ENCODE results near the gene HELLS.
"Not testable (repeated sequence)": the region's sequence is repeated elsewhere in the genome, so short reads cannot be mapped to it uniquely, and the experiment has no call there.

HELLS gene

GRCh38 chr10:94622666-94623205 lies 77.1 kb downstream of the HELLS start:
- no peaks in the 10 kb centered on the region for H3K4me1 Mint-ChIP-seq
- H3K36me3 Mint-ChIP-seq (ENCODE audit: insufficient read depth), result no peaks in the 10 kb centered on the region
- no peak overlapping the region for H3K27ac Mint-ChIP-seq (ENCODE audit: low read depth)
- H3K4me3 Mint-ChIP-seq, result no peak overlapping the region
- no peaks in the 10 kb centered on the region for H3K9me3 Mint-ChIP-seq
- ATAC-seq (replicated peaks; ENCODE audit: extremely low read depth, poor library complexity, severe bottlenecking) (no peak), DNase-seq (ENCODE audit: low spot score in 2 of 2) (no peak)
- H3K27me3 Mint-ChIP-seq, result no peaks in the 10 kb centered on the region

GRCh38 chr10:94623572-94623971 lies 78.0 kb downstream of the HELLS start:
- no peaks in the 10 kb centered on the region for H3K36me3 Mint-ChIP-seq (ENCODE audit: insufficient read depth)
- ATAC-seq (replicated peaks; ENCODE audit: extremely low read depth, poor library complexity, severe bottlenecking) (no peak), DNase-seq (ENCODE audit: low spot score in 2 of 2) (no peak)
- H3K27me3 Mint-ChIP-seq, result no peaks in the 10 kb centered on the region
- H3K27ac Mint-ChIP-seq (ENCODE audit: low read depth), result no peak overlapping the region
- H3K4me1 Mint-ChIP-seq, result no peaks in the 10 kb centered on the region
- no peak overlapping the region for H3K4me3 Mint-ChIP-seq
- no peaks in the 10 kb centered on the region for H3K9me3 Mint-ChIP-seq

- DNase-seq (ENCODE audit: low spot score in 2 of 2) (no peak), ATAC-seq (replicated peaks; ENCODE audit: extremely low read depth, poor library complexity, severe bottlenecking) (no peak)
- no peaks in the 10 kb centered on the region for H3K36me3 Mint-ChIP-seq (ENCODE audit: insufficient read depth)
- H3K27me3 Mint-ChIP-seq, result no peaks in the 10 kb centered on the region
- no peaks in the 10 kb centered on the region for H3K9me3 Mint-ChIP-seq
- H3K27ac Mint-ChIP-seq (ENCODE audit: low read depth), result no peak overlapping the region
- H3K4me3 Mint-ChIP-seq, result no peak overlapping the region
- no peaks in the 10 kb centered on the region for H3K4me1 Mint-ChIP-seq
Observed at GRCh38 chr10:94626476-94626875, 80.9 kb downstream of the HELLS start.

- Mint-ChIP-seq H3K4me3 (no peak overlapping the region), H3K27ac (ENCODE audit: low read depth) (no peak overlapping the region), H3K27me3 (no peaks in the 10 kb centered on the region), H3K9me3 (no peaks in the 10 kb centered on the region), H3K4me1 (no peaks in the 10 kb centered on the region), H3K36me3 (ENCODE audit: insufficient read depth) (no peaks in the 10 kb centered on the region)
- DNase-seq (ENCODE audit: low spot score in 2 of 2), result no peak
- no peak for ATAC-seq (replicated peaks; ENCODE audit: extremely low read depth, poor library complexity, severe bottlenecking)
Observed at GRCh38 chr10:94627511-94627910, 81.9 kb downstream of the HELLS start.

- Mint-ChIP-seq H3K4me1 (no peaks in the 10 kb centered on the region), H3K36me3 (ENCODE audit: insufficient read depth) (no peaks in the 10 kb centered on the region), H3K9me3 (no peaks in the 10 kb centered on the region), H3K27me3 (no peaks in the 10 kb centered on the region), H3K4me3 (no peak overlapping the region), H3K27ac (ENCODE audit: low read depth) (no peak overlapping the region)
- DNase-seq (ENCODE audit: low spot score in 2 of 2), result no peak
- ATAC-seq (replicated peaks; ENCODE audit: extremely low read depth, poor library complexity, severe bottlenecking), result no peak
Observed at GRCh38 chr10:94630017-94630688, 84.6 kb downstream of the HELLS start.

- ATAC-seq (replicated peaks; ENCODE audit: extremely low read depth, poor library complexity, severe bottlenecking), result no peak
- Mint-ChIP-seq H3K4me3 (no peak overlapping the region), H3K27ac (ENCODE audit: low read depth) (no peak overlapping the region), H3K9me3 (no peaks in the 10 kb centered on the region), H3K4me1 (no peaks in the 10 kb centered on the region), H3K27me3 (no peaks in the 10 kb centered on the region), H3K36me3 (ENCODE audit: insufficient read depth) (no peaks in the 10 kb centered on the region)
- DNase-seq (ENCODE audit: low spot score in 2 of 2), result no peak
Observed at GRCh38 chr10:94631077-94631875, 85.7 kb downstream of the HELLS start.

GRCh38 chr10:94632954-94633353 lies 87.4 kb downstream of the HELLS start:
- H3K9me3 Mint-ChIP-seq, result peaks cover 5% of the 10 kb centered on the region
- H3K27ac Mint-ChIP-seq (ENCODE audit: low read depth), result no peak overlapping the region
- H3K4me3 Mint-ChIP-seq, result no peak overlapping the region
- H3K27me3 Mint-ChIP-seq, result peaks cover 10% of the 10 kb centered on the region
- ATAC-seq (replicated peaks; ENCODE audit: extremely low read depth, poor library complexity, severe bottlenecking) (no peak), DNase-seq (ENCODE audit: low spot score in 2 of 2) (no peak)
- no peaks in the 10 kb centered on the region for H3K36me3 Mint-ChIP-seq (ENCODE audit: insufficient read depth)
- H3K4me1 Mint-ChIP-seq, result no peaks in the 10 kb centered on the region

GRCh38 chr10:94638097-94638496 lies 92.5 kb downstream of the HELLS start:
- H3K4me1 Mint-ChIP-seq; H3K4me3 Mint-ChIP-seq; DNase-seq (ENCODE audit: low spot score in 2 of 2); H3K27ac Mint-ChIP-seq (ENCODE audit: low read depth); ATAC-seq (replicated peaks; ENCODE audit: extremely low read depth, poor library complexity, severe bottlenecking); H3K36me3 Mint-ChIP-seq (ENCODE audit: insufficient read depth): not testable (repeated sequence)
- H3K27me3 Mint-ChIP-seq, result peaks cover 25% of the 10 kb centered on the region
- peaks cover 11% of the 10 kb centered on the region for H3K9me3 Mint-ChIP-seq

GRCh38 chr10:94639902-94640301 lies 94.3 kb downstream of the HELLS start:
- H3K36me3 Mint-ChIP-seq (ENCODE audit: insufficient read depth), result peaks cover 2% of the 10 kb centered on the region
- peaks cover 11% of the 10 kb centered on the region for H3K9me3 Mint-ChIP-seq
- no peak for ATAC-seq (replicated peaks; ENCODE audit: extremely low read depth, poor library complexity, severe bottlenecking)
- H3K27me3 Mint-ChIP-seq, result peaks cover 28% of the 10 kb centered on the region
- H3K4me3 Mint-ChIP-seq, result no peak overlapping the region
- no peak overlapping the region for H3K27ac Mint-ChIP-seq (ENCODE audit: low read depth)
- H3K4me1 Mint-ChIP-seq, result no peaks in the 10 kb centered on the region
- no peak for DNase-seq (ENCODE audit: low spot score in 2 of 2)

GRCh38 chr10:94640562-94640961 lies 95.0 kb downstream of the HELLS start:
- H3K9me3 Mint-ChIP-seq, result peaks cover 11% of the 10 kb centered on the region
- no peak for ATAC-seq (replicated peaks; ENCODE audit: extremely low read depth, poor library complexity, severe bottlenecking)
- no peaks in the 10 kb centered on the region for H3K4me1 Mint-ChIP-seq
- H3K27ac Mint-ChIP-seq (ENCODE audit: low read depth), result no peak overlapping the region
- H3K4me3 Mint-ChIP-seq, result no peak overlapping the region
- peaks cover 28% of the 10 kb centered on the region for H3K27me3 Mint-ChIP-seq
- no peak for DNase-seq (ENCODE audit: low spot score in 2 of 2)
- H3K36me3 Mint-ChIP-seq (ENCODE audit: insufficient read depth), result peaks cover 2% of the 10 kb centered on the region

- Mint-ChIP-seq H3K4me1 (no peaks in the 10 kb centered on the region), H3K27ac (ENCODE audit: low read depth) (no peak overlapping the region)
Observed at GRCh38 chr10:94641480-94641879, 95.9 kb downstream of the HELLS start.

GRCh38 chr10:94644352-94644751 lies 98.8 kb downstream of the HELLS start:
- no peaks in the 10 kb centered on the region for H3K9me3 Mint-ChIP-seq
- no peaks in the 10 kb centered on the region for H3K4me1 Mint-ChIP-seq
- no peak overlapping the region for H3K4me3 Mint-ChIP-seq
- no peak for ATAC-seq (replicated peaks; ENCODE audit: extremely low read depth, poor library complexity, severe bottlenecking)
- H3K36me3 Mint-ChIP-seq (ENCODE audit: insufficient read depth), result peaks cover 2% of the 10 kb centered on the region
- peaks cover 10% of the 10 kb centered on the region for H3K27me3 Mint-ChIP-seq
- DNase-seq (ENCODE audit: low spot score in 2 of 2), result no peak
- no peak overlapping the region for H3K27ac Mint-ChIP-seq (ENCODE audit: low read depth)

More at GRCh38 chr10:94641480-94641879, 95.9 kb downstream of the HELLS start:
- H3K36me3 Mint-ChIP-seq (ENCODE audit: insufficient read depth), result peaks cover 2% of the 10 kb centered on the region
- peaks cover 11% of the 10 kb centered on the region for H3K9me3 Mint-ChIP-seq
- no peak for DNase-seq (ENCODE audit: low spot score in 2 of 2)
- no peak overlapping the region for H3K4me3 Mint-ChIP-seq
- peaks cover 28% of the 10 kb centered on the region for H3K27me3 Mint-ChIP-seq
- ATAC-seq (replicated peaks; ENCODE audit: extremely low read depth, poor library complexity, severe bottlenecking), result no peak

GRCh38 chr10:94645285-94645684 lies 99.7 kb downstream of the HELLS start:
- H3K4me3 Mint-ChIP-seq, result no peak overlapping the region
- H3K36me3 Mint-ChIP-seq (ENCODE audit: insufficient read depth), result peaks cover 4% of the 10 kb centered on the region
- DNase-seq (ENCODE audit: low spot score in 2 of 2), result no peak
- H3K27ac Mint-ChIP-seq (ENCODE audit: low read depth), result no peak overlapping the region
- H3K27me3 Mint-ChIP-seq, result peaks cover 7% of the 10 kb centered on the region
- ATAC-seq (replicated peaks; ENCODE audit: extremely low read depth, poor library complexity, severe bottlenecking), result no peak
- H3K9me3 Mint-ChIP-seq, result no peaks in the 10 kb centered on the region
- H3K4me1 Mint-ChIP-seq, result no peaks in the 10 kb centered on the region
